ENCODE results near the gene PRKAR1B.

PRKAR1B gene

DNA sequence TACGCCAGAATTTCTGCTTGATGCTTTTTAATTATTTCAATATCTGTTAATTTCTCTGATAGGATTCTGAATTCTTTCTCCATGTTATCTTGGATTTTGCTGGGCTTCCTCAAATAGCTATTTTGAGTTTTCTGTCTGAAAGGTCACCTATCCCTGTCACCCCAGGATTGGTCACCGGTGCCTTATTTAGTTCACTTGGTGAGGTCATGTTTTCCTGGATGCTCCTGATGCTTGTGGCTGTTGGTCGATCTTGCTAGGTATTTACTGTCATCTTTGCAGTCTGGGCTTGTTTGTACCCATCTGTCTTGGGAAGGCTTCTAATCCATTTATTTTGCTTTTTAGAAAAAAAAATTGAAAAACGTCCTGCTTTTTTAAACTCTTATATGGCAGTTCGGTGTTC is 11.2 kb upstream of the PRKAR1B start:
- Histone ChIP-seq H3K27me3 (no peaks in the 10 kb centered on the region), H3K4me1 (ENCODE audit: control insufficient read depth in 1 of 2, insufficient read depth in 1 of 2, low read depth in 1 of 2, low read length in 1 of 2) (no peaks in the 10 kb centered on the region), H3K9me3 (no peaks in the 10 kb centered on the region), H3K27ac (no peak overlapping the region), H3K4me3 (ENCODE audit: low read depth in 1 of 2, low read length in 1 of 2) (no peak overlapping the region), H3K36me3 (no peaks in the 10 kb centered on the region)
- TF ChIP-seq, protein P1, sequence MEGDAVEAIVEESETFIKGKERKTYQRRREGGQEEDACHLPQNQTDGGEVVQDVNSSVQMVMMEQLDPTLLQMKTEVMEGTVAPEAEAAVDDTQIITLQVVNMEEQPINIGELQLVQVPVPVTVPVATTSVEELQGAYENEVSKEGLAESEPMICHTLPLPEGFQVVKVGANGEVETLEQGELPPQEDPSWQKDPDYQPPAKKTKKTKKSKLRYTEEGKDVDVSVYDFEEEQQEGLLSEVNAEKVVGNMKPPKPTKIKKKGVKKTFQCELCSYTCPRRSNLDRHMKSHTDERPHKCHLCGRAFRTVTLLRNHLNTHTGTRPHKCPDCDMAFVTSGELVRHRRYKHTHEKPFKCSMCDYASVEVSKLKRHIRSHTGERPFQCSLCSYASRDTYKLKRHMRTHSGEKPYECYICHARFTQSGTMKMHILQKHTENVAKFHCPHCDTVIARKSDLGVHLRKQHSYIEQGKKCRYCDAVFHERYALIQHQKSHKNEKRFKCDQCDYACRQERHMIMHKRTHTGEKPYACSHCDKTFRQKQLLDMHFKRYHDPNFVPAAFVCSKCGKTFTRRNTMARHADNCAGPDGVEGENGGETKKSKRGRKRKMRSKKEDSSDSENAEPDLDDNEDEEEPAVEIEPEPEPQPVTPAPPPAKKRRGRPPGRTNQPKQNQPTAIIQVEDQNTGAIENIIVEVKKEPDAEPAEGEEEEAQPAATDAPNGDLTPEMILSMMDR (IDR thresholded peaks at IDR 0.05), result no peak

DNA sequence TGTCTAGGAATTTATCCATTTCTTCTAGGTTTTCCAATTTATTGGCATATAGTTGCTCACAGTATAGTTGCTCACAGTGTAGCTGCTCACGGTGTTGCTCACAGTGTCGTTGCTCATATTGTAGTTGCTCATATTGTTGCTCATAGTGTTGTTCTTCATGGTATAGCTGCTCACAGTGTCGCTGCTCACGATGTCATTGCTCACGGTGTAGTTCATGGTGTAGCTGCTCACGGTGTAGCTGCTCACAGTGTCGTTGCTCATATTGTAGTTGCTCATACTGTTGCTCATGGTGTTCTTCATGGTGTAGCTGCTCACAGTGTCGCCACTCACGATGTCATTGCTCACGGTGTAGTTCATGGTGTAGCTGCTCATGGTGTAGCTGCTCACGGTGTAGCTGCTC is 7.7 kb upstream of the PRKAR1B start:
- TF ChIP-seq, protein P1 (IDR thresholded peaks at IDR 0.05), result no peak
- Histone ChIP-seq H3K4me1 (ENCODE audit: control insufficient read depth in 1 of 2, insufficient read depth in 1 of 2, low read depth in 1 of 2, low read length in 1 of 2) (no peaks in the 10 kb centered on the region), H3K27ac (no peak overlapping the region), H3K27me3 (no peaks in the 10 kb centered on the region), H3K9me3 (no peaks in the 10 kb centered on the region), H3K36me3 (no peaks in the 10 kb centered on the region), H3K4me3 (ENCODE audit: low read depth in 1 of 2, low read length in 1 of 2) (no peak overlapping the region)

DNA sequence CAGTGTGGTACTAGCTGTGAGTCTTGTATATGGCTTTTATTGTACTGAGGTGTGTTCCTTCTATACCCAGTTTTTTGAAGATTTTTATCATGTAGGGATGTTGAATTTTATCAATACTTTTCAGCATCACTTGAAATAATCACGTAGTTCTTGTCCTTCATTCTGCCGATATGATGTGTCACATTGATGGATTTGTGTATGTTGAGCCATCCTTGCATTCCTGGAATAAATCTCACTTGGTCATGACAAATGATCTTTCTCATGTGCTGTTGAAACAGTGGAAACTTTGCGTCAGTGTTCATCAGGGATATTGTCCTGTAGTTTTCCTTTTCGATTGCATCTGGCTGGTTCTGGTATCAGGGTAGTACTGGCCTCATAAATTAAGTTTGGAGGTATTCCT is 7.1 kb upstream of the PRKAR1B start:
- Histone ChIP-seq H3K27ac (no peak overlapping the region), H3K4me1 (ENCODE audit: control insufficient read depth in 1 of 2, insufficient read depth in 1 of 2, low read depth in 1 of 2, low read length in 1 of 2) (no peaks in the 10 kb centered on the region), H3K9me3 (no peaks in the 10 kb centered on the region), H3K36me3 (no peaks in the 10 kb centered on the region), H3K4me3 (ENCODE audit: low read depth in 1 of 2, low read length in 1 of 2) (no peak overlapping the region), H3K27me3 (no peaks in the 10 kb centered on the region)
- TF ChIP-seq, protein P1 (IDR thresholded peaks at IDR 0.05), result no peak

DNA sequence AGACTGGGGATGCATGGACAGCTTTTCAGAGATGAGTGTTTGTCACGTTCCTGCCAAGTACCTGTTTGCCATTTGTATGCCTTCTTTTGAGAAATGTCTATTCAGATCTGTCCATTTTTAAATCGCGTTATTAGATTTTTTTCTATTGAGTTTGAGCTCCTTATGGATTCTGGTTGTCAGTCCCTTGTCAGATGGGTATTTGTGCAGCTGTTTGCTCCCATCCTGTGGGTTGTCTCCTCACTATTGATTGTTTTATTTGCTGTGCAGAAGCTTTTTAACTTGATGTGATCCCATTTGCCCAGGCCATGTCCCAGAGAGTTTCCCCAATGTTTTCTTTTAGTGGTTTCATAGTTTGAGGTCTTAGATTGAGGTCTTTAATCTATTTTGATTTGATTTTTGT is 5.5 kb upstream of the PRKAR1B start:
- H3K27ac ChIP-seq, result no peak overlapping the region
- TF ChIP-seq, protein P1 (IDR thresholded peaks at IDR 0.05), result no peak
- H3K36me3 ChIP-seq, result no peaks in the 10 kb centered on the region

DNA sequence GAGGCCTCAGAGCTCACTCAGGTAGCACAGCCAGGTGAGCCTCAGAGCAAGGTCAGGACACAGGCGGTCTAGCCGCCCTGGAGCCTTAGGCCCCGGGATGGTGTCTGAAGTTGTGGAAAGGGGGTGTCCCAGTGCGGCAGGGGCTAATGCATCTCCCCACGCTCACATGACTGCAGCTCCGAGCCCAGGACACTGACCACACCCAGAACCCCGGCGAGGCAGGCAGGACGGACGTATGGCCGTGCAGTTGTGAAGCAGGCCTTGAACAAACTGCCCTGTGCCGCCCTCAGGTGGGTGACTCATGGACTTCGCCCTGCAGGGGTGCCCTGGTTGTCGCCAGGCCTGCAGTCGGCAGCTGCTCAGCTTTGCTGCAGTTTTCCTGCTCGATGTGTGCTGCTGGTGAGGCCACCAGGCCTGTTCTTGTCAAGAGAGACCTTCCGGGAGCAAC is 5.0 kb upstream of the PRKAR1B start:
- TF ChIP-seq, protein P1 (IDR thresholded peaks at IDR 0.05), result no peak
- no peaks in the 10 kb centered on the region for H3K36me3 ChIP-seq
- no peak overlapping the region for H3K4me3 ChIP-seq (ENCODE audit: low read depth in 1 of 2, low read length in 1 of 2)
- H3K4me1 ChIP-seq (ENCODE audit: control insufficient read depth in 1 of 2, insufficient read depth in 1 of 2, low read depth in 1 of 2, low read length in 1 of 2), result peaks cover 0 to 6% of the 10 kb centered on the region in 2 experiments
- H3K27me3 ChIP-seq, result peaks cover 4% of the 10 kb centered on the region
- H3K9me3 ChIP-seq, result no peaks in the 10 kb centered on the region
- no peak overlapping the region for H3K27ac ChIP-seq

More for the DNA sequence above, 5.5 kb upstream of the PRKAR1B start:
- no peaks in the 10 kb centered on the region for H3K9me3 ChIP-seq
- H3K4me1 ChIP-seq (ENCODE audit: control insufficient read depth in 1 of 2, insufficient read depth in 1 of 2, low read depth in 1 of 2, low read length in 1 of 2), result peaks cover 0 to 2% of the 10 kb centered on the region in 2 experiments
- peaks cover 2% of the 10 kb centered on the region for H3K27me3 ChIP-seq
- no peak overlapping the region for H3K4me3 ChIP-seq (ENCODE audit: low read depth in 1 of 2, low read length in 1 of 2)

Data from neutrophil (primary cell).